Calu3 (cell line): ENCODE measurements around the gene TXK. TPM values are rescaled to one million over a fixed set of nuclear protein-coding genes. Genes with fewer than 3 reads are reported as not detected.

ENCODE experiments used
- BruUV-seq: library from RNA; stranded (reverse); fragments of 400-500 nt; replicated peaks from 2 replicates; lab custom pipeline; 2021; lab: Mats Ljungman, UMichigan
- CTCF ChIA-PET: fragments of 300-600 bp; sonication (Branson Sonifier 250); formaldehyde crosslinking; loops from one replicate; lab custom pipeline; 2022; ENCODE audit warnings: antibody characterized with exemption; lab: Charles Lee
- DNase-seq: peaks from one replicate; pipeline ENCODE4 v3.0.0; 2022
- H3K27ac Mint-ChIP-seq: one replicate; pipeline ENCODE4 v1.8.0; 2022; ENCODE audit warnings: mixed read lengths; ENCODE audit not compliant: unreplicated experiment
- H3K27me3 Mint-ChIP-seq: one replicate; pipeline ENCODE4 v1.8.0; 2022; ENCODE audit warnings: mixed read lengths; ENCODE audit not compliant: unreplicated experiment
- H3K36me3 Mint-ChIP-seq: one replicate; pipeline ENCODE4 v1.8.0; 2022; ENCODE audit warnings: mild to moderate bottlenecking, moderate library complexity, mixed read lengths; ENCODE audit not compliant: insufficient read depth, unreplicated experiment
- H3K4me1 Mint-ChIP-seq: one replicate; pipeline ENCODE4 v1.8.0; 2022; ENCODE audit warnings: mild to moderate bottlenecking, low read depth, mixed read lengths; ENCODE audit not compliant: unreplicated experiment
- H3K4me3 Mint-ChIP-seq: one replicate; pipeline ENCODE4 v1.8.0; 2022; ENCODE audit warnings: mild to moderate bottlenecking, low read depth, moderate library complexity, mixed read lengths; ENCODE audit not compliant: unreplicated experiment
- H3K9me3 Mint-ChIP-seq: one replicate; pipeline ENCODE4 v1.8.0; 2022; ENCODE audit warnings: low read depth, mixed read lengths; ENCODE audit not compliant: unreplicated experiment
- CTCF ChIP-seq: fragments of 200-600 bp; IDR thresholded peaks from one replicate; pipeline ENCODE4 v1.8.0; 2022; ENCODE audit warnings: antibody characterized with exemption; ENCODE audit not compliant: unreplicated experiment
- intact Hi-C: fragments of 100-400 bp; cut with micrococcal nuclease; formaldehyde crosslinking; loops from one replicate; pipeline ENCODE4 v1.10.0; 2022; ENCODE audit not compliant: unreplicated experiment
- total RNA-seq: library from RNA; stranded (reverse); gene quantifications from 2 replicates; pipeline ENCODE4 v1.2.3, GENCODE V29; 2022

Gene TXK
- total RNA-seq, 1 experiment from 2014 or later, result 2.8 TPM

GRCh38 chr4:48039561-48039960 lies 94.5 kb downstream of the TXK start:
- intact Hi-C loops, result no loop called here
- CTCF ChIA-PET, result no interaction called here
- no peak for DNase-seq
- Mint-ChIP-seq H3K4me3 (no peak overlapping the region), H3K36me3 (peaks cover 6% of the 10 kb centered on the region), H3K27ac (no peak overlapping the region), H3K9me3 (no peaks in the 10 kb centered on the region), H3K4me1 (peaks cover 12% of the 10 kb centered on the region), H3K27me3 (no peaks in the 10 kb centered on the region)
- TF ChIP-seq CTCF, result no peak
- no TSS peak for BruUV-seq

- intact Hi-C loops, result no loop called here
- Mint-ChIP-seq H3K4me3 (no peak overlapping the region), H3K9me3 (no peaks in the 10 kb centered on the region), H3K27ac (no peak overlapping the region), H3K36me3 (peaks cover 6% of the 10 kb centered on the region), H3K27me3 (no peaks in the 10 kb centered on the region), H3K4me1 (peaks cover 12% of the 10 kb centered on the region)
- TF ChIP-seq CTCF, result no peak
- CTCF ChIA-PET, result no interaction called here
- no TSS peak for BruUV-seq
- DNase-seq, result no peak
Measured at GRCh38 chr4:48038666-48039065, 95.4 kb downstream of the TXK start.

GRCh38 chr4:48037117-48037462 lies 97.0 kb downstream of the TXK start:
- no peak for DNase-seq
- CTCF ChIA-PET, result no interaction called here
- no peaks in the 10 kb centered on the region for H3K27me3 Mint-ChIP-seq
- TF ChIP-seq CTCF, result no peak
- BruUV-seq, result no TSS peak
- no peaks in the 10 kb centered on the region for H3K9me3 Mint-ChIP-seq
- no peak overlapping the region for H3K4me3 Mint-ChIP-seq
- H3K36me3 Mint-ChIP-seq, result peaks cover 6% of the 10 kb centered on the region
- intact Hi-C loops, result no loop called here
- H3K4me1 Mint-ChIP-seq, result peaks cover 16% of the 10 kb centered on the region
- H3K27ac Mint-ChIP-seq, result no peak overlapping the region

GRCh38 chr4:48035952-48036351 lies 98.1 kb downstream of the TXK start:
- TF ChIP-seq CTCF, result no peak
- intact Hi-C loops, result no loop called here
- Mint-ChIP-seq H3K4me1 (peaks cover 20% of the 10 kb centered on the region), H3K4me3 (no peak overlapping the region), H3K9me3 (no peaks in the 10 kb centered on the region), H3K36me3 (peaks cover 6% of the 10 kb centered on the region), H3K27me3 (no peaks in the 10 kb centered on the region), H3K27ac (no peak overlapping the region)
- CTCF ChIA-PET, result interaction anchor here (0.8 kb wide), 1 partner anchor 35 kb away, joined by 3 read pairs; no protein-coding TSS in a partner anchor
- no peak for DNase-seq
- BruUV-seq, result no TSS peak
